Activated naive CD4-positive, alpha-beta T cell treated with anti-CD3 and anti-CD28 coated beads, Interleukin-2, amount 50 U/mL, for 16 hours (primary cell): Measurements from ENCODE around the gene ETF1.
"Not testable (repeated sequence)": the region's sequence is repeated elsewhere in the genome, so short reads cannot be mapped to it uniquely, and the experiment has no call there.

Experiments
- DNase-seq: peaks from one replicate; pipeline ENCODE4 v3.0.0-alpha.2; 2020

ETF1 gene

DNA sequence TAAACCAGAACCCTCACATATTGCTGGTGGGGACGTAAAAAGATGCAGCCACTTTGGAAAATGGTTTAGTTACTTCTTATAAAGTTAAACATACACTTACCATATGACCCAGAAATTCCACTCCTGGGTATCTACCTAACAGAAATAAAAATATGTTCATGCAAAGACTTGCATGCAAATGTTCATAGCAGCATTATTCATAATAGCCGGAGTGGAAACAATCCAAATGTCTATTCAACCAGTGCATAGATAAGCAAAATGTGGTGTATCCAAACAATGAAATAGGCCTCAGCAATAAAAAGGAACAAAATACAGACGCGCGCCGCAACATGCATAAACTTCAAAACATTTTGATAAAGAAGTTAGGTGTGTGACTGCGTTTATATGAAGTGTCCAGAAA, 66.1 kb downstream of the ETF1 start:
- no peak for DNase-seq

DNA sequence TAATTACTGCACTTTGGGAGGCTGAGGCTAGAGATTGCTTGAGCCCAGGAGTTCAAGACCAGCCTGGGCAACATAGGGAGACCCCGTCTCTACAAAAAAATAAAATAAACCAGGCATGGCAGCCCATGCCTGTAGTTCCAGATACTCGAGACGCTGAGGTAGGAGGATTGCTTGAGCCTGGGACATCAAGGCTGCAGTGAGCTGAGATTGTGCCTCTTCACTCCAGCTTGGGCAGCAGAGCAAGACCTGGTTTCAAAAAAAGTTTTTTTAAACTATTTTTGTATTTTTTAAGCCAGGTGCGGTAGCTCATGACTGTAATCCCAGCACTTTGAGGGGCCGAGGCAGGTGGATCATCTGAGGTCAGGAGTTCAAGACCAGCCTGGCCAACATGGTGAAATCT, 69.9 kb downstream of the ETF1 start:
- DNase-seq: not testable (repeated sequence)

DNA sequence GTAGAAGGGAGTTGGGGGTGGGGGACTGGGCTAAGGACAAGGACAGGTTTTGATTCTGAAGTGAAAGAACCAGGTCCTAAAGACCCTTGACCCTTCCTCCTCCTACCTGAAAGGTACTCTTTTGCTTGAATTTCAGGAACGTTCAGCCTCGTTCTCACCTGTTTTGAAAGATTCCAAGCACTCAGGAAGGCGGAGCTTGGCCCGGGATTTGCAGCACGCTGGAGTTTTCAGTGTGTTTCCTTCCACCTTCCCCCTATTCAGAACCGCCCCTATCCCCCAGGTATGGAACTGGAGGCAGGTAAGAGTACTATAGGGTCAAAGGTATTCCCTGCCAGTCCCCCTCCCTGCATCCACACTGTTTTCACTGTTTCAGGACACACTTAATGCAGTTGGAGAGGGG, 70.7 kb downstream of the ETF1 start:
- no peak for DNase-seq

DNA sequence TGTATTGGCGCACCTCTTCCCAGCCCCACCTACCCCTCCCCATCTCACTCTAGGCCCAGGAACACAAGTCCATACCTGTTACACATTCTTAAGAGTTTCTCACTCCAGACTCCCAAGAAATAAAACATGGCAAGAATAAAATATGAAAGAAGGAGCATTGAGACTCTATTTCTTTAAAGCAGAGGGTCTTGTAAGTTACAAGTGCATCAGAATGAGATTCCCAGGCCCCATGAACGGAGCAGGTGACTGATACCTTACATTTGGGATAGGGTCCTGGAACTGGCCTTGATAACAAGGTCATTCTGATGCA, 72.0 kb downstream of the ETF1 start:
- DNase-seq: no peak

DNA sequence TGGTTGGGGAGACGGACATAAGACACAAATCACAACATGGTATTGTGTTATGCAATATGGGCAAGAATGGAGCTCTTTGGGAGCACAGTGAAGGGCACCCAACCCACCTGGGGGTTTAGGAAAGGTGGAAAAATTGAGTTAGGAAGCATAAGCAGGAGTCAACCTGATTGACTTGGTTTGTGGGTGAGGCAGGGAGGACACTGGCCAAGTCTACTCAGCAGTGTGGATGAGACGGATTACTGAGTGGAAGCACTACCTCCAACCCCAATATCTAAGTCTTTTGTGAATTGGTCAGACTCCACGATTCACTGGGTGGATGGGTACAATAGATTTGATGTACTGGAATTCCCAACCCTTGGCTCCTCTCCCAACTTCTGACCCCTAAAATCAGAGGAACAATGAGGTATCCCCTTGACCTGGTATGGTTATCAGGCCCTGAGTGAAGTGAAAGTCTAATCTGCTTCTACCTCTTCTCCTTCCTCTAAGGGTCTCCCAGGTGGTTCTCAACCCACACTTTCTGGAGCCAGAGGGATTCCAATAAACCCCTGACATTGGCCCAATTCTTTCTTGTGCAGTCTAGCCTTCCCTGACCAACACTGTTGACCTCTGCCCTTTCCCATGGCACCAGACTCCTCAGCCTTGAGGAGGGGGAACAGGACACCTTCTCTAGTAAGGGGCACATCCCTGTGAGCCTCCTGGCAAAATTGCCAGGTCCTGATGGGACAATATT, 72.5 kb downstream of the ETF1 start:
- no peak for DNase-seq

- DNase-seq: no peak
These were observed 73.3 kb downstream of the ETF1 start for GRCh38 chr5:138469540-138470321.

DNA sequence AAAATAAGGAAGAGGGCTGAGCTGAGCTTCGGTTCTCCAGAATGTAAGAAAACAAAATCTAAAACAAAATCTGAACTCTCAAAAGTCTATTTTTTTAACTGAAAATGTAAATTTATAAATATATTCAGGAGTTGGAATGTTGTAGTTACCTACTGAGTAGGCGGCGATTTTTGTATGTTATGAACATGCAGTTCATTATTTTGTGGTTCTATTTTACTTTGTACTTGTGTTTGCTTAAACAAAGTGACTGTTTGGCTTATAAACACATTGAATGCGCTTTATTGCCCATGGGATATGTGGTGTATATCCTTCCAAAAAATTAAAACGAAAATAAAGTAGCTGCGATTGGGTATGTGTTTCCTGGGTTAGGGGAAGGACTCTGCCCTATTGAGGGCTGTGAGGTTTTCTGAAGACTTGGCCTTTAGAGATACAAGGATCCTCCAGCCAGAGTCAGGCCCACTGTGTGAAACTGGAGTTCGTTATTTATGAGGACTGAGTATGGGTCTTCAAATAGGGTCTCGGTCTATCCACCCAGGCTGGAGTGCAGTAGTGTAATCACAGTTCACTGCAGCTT, 74.0 kb downstream of the ETF1 start:
- DNase-seq: no peak

- no peak for DNase-seq
These were observed 74.7 kb downstream of the ETF1 start for GRCh38 chr5:138468133-138468965.

- DNase-seq: no peak
These were observed 75.3 kb downstream of the ETF1 start for GRCh38 chr5:138467711-138468132.

DNA sequence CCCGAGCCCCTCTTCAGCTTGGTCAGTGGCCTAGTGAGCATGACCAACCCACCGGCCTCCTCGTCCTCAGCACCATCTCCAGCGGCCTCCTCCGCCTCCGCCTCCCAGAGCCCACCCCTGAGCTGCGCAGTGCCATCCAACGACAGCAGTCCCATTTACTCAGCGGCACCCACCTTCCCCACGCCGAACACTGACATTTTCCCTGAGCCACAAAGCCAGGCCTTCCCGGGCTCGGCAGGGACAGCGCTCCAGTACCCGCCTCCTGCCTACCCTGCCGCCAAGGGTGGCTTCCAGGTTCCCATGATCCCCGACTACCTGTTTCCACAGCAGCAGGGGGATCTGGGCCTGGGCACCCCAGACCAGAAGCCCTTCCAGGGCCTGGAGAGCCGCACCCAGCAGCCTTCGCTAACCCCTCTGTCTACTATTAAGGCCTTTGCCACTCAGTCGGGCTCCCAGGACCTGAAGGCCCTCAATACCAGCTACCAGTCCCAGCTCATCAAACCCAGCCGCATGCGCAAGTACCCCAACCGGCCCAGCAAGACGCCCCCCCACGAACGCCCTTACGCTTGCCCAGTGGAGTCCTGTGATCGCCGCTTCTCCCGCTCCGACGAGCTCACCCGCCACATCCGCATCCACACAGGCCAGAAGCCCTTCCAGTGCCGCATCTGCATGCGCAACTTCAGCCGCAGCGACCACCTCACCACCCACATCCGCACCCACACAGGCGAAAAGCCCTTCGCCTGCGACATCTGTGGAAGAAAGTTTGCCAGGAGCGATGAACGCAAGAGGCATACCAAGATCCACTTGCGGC, 75.9 kb downstream of the ETF1 start:
- DNase-seq: no peak

DNA sequence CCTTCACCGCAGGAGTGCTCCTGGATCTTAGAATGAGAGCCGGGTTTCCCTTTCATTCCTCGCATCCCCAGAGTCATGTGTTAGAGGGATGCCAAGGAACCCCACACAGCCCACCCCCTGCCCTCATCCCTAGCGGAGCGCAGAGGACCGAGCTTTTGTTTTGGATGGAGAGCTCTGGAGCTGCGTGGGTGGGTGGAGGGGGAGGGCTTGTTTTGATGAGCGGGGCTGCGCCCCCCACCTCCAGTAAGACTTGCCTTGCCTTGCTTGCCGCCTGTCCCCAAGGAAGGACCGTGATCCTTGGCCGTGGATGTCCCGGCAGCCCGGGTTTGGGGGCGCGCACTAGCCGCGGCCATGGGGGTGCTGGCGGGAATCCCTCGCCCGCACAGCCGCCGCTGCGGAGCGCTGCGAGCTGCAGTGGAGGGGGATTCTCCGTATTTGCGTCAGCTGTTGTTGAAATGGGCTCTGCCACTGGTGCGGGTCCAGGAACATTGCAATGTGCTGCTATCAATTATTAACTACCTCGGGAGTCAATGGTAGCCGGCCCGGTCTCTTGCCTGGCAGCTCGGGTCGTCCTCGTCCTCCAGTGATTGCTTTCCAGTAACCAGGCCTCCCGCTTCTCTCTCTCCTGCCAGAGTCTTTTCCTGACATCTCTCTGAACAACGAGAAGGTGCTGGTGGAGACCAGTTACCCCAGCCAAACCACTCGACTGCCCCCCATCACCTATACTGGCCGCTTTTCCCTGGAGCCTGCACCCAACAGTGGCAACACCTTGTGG, 76.7 kb downstream of the ETF1 start:
- DNase-seq: peak; percentile 31

DNA sequence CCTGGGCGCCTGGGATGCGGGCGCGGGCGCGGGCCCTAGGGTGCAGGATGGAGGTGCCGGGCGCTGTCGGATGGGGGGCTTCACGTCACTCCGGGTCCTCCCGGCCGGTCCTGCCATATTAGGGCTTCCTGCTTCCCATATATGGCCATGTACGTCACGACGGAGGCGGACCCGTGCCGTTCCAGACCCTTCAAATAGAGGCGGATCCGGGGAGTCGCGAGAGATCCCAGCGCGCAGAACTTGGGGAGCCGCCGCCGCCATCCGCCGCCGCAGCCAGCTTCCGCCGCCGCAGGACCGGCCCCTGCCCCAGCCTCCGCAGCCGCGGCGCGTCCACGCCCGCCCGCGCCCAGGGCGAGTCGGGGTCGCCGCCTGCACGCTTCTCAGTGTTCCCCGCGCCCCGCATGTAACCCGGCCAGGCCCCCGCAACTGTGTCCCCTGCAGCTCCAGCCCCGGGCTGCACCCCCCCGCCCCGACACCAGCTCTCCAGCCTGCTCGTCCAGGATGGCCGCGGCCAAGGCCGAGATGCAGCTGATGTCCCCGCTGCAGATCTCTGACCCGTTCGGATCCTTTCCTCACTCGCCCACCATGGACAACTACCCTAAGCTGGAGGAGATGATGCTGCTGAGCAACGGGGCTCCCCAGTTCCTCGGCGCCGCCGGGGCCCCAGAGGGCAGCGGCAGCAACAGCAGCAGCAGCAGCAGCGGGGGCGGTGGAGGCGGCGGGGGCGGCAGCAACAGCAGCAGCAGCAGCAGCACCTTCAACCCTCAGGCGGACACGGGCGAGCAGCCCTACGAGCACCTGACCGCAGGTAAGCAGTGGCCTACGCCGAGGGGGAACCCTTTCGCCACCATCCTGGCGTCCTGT, 77.5 kb downstream of the ETF1 start, which contains the start of gene EGR1:
EGR1 (plus strand) TSS at position 219 of the 864 bp plus-strand sequence; CDS start at position 502, 283 bp downstream.
- peak; percentile 91 for DNase-seq

- peak; percentile 92 for DNase-seq
These were observed 78.4 kb downstream of the ETF1 start for GRCh38 chr5:138464388-138465260.

- peak; percentile 93 for DNase-seq
These were observed 79.0 kb downstream of the ETF1 start for GRCh38 chr5:138464008-138464387.

DNA sequence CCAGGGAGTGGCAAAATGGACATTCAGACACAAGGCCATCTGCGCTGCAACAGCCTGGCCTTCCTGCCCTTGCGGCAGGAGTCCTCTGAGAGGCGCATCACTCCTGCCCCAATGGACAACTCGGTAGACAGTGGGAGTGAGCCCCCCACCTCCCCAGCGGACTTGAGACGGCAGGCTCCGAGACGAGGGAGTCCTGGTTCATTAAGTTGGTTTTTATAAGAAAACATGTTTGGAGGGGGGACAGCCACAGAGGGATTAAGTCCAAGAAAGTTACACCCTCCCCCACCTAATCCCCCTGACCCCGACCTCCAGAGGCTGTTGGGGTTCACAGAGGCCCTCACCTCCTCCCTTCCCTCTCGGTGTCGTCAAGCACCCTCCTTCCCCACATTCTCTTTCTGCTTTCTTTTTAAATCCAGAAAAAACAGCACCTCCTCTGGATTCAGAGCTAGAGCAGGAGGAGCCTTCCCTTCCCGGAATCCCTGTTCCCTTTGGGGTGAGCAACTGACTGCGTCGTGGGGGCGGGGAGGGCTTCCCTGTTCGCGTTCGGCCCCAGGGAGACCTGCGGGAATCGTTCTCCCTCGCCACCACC, 79.5 kb downstream of the ETF1 start:
- DNase-seq: no peak

DNA sequence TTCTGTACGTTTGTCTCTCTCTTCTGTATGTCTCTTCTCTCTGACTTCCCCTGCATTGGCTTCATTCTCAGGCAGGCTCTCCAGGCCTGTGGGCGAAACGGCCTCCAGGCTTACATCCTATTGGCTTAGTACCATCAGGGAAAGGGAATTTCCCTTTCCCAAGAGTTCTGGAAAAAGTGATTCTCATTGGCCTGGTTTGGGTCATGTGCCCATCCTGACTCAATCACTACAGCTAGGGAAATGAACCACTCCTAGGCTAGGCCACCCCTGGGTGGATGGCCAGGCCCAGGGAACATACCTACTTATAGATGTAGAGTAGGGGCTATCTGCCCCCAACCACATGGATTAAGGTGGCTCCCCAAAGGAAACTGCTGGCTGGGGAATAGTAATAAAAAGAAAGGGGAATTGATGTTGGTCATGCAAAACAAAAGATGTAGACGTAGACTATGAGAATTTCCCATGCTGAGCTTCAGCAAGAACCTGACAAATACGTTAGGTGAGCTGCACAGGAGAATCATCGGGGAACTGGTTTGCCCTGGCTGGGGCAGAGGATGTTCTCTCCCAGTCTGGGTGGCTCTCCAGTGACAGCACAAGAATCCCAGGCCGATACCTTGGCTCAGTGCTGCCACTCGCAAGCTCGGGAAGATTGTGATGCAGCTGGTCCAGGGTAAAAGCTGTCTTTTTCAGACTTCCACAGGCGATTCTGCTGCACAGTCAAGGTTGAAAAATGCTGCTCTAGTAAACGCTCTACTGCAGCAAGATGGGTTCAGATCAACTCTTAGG, 81.5 kb downstream of the ETF1 start:
- no peak for DNase-seq

- DNase-seq: no peak
These were observed 82.9 kb downstream of the ETF1 start for GRCh38 chr5:138460032-138460693.
